Measurements from ENCODE around the gene ALG12. TPM values are rescaled to one million over a fixed set of nuclear protein-coding genes. Genes with fewer than 3 reads are reported as not detected.

Gene ALG12
- total RNA-seq, 1 donor from 2014 or later, result 18.7 TPM

GRCh38 chr22:49915610-49916009 lies 2.6 kb downstream of the ALG12 start:
- TF ChIP-seq CTCF (IDR thresholded peaks at IDR 0.05; ENCODE audit: insufficient read depth, low read length, severe bottlenecking), result no peak
- FAIRE-seq (no peak), DNase-seq (ENCODE audit: low read depth) (no peak)
- Histone ChIP-seq H3K27me3 (ENCODE audit: control insufficient read depth, insufficient read depth, low read length) (no peaks in the 10 kb centered on the region), H3K4me3 (ENCODE audit: low read depth, low read length) (no peak overlapping the region), H3K36me3 (ENCODE audit: control insufficient read depth, insufficient read depth, low read length) (peaks cover 7% of the 10 kb centered on the region)

GRCh38 chr22:49914256-49914655 lies 4.0 kb downstream of the ALG12 start:
- H3K27me3 ChIP-seq (ENCODE audit: control insufficient read depth, insufficient read depth, low read length), result no peaks in the 10 kb centered on the region
- no peak overlapping the region for H3K4me3 ChIP-seq (ENCODE audit: low read depth, low read length)
- peaks cover 7% of the 10 kb centered on the region for H3K36me3 ChIP-seq (ENCODE audit: control insufficient read depth, insufficient read depth, low read length)
- DNase-seq (ENCODE audit: low read depth) (no peak), FAIRE-seq (no peak)
- TF ChIP-seq CTCF (IDR thresholded peaks at IDR 0.05; ENCODE audit: insufficient read depth, low read length, severe bottlenecking), result no peak

DNA sequence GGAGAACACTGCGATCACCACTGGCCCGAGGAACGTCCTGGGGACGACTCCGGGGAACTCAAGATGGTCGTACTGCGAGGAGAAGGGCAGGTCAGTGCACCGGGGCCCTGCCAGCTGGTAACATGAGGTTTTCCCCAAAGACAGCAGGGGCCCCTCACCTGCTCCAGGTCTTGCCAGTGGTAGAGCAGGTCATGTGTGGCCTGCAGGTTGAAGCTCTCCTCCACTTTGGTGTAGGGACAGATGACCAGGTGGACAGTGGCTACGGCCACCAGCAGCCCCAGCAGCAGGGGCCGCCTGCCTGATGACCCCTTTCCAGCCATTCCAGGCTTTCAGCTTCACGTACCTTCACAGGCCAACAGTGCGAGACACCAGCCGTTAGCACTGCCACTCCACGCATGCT lies 4.8 kb downstream of the ALG12 start:
- Histone ChIP-seq H3K4me3 (ENCODE audit: low read depth, low read length) (no peak overlapping the region), H3K36me3 (ENCODE audit: control insufficient read depth, insufficient read depth, low read length) (peaks cover 10% of the 10 kb centered on the region), H3K27me3 (ENCODE audit: control insufficient read depth, insufficient read depth, low read length) (no peaks in the 10 kb centered on the region)
- FAIRE-seq, result no peak
- DNase-seq (ENCODE audit: low read depth), result no peak
- TF ChIP-seq CTCF (IDR thresholded peaks at IDR 0.05; ENCODE audit: insufficient read depth, low read length, severe bottlenecking), result no peak

GRCh38 chr22:49913026-49913425 lies 5.2 kb downstream of the ALG12 start:
- no peak for TF ChIP-seq CTCF (IDR thresholded peaks at IDR 0.05; ENCODE audit: insufficient read depth, low read length, severe bottlenecking)
- no peak for FAIRE-seq
- H3K27me3 ChIP-seq (ENCODE audit: control insufficient read depth, insufficient read depth, low read length), result no peaks in the 10 kb centered on the region
- H3K36me3 ChIP-seq (ENCODE audit: control insufficient read depth, insufficient read depth, low read length), result peaks cover 10% of the 10 kb centered on the region
- no peak for DNase-seq (ENCODE audit: low read depth)
- no peak overlapping the region for H3K4me3 ChIP-seq (ENCODE audit: low read depth, low read length)

DNA sequence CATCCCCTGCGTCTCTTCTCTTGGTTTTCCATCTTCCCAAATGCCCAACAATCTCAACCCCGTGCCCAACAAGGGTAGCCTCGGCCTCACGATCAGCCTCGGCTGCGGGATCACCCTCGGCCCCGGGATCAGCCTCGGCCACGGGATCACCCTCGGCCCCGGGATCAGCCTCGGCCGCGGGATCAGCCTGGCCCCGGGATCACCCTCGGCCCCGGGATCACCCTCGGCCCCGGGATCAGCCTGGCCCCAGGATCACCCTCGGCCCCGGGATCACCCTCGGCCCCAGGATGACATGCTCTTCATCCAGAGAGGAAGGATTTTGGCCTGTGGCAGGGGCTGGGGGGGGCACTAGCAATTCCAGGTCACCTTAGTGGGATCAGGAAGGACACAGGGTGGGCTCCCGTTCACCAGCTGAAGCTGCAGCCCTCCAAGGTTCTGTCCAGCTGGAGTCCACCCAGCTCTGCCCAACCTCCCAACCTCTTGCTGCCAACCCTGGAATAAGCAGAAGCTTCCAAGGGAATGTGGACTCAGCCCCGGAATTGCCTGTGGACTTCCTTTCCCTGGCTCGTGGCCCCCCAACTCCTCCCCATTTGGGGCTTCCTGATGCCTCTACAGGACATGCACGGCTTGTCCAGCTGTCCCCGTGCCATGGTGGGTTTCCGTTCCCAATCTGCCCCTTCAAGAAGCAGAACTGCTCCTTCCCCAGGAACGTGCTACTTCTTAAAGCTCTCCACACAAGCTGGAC lies 6.2 kb downstream of the ALG12 start:
- no peak for DNase-seq (ENCODE audit: low read depth)
- H3K4me3 ChIP-seq (ENCODE audit: low read depth, low read length), result no peak overlapping the region
- H3K36me3 ChIP-seq (ENCODE audit: control insufficient read depth, insufficient read depth, low read length), result peaks cover 16% of the 10 kb centered on the region
- no peaks in the 10 kb centered on the region for H3K27me3 ChIP-seq (ENCODE audit: control insufficient read depth, insufficient read depth, low read length)
- TF ChIP-seq CTCF (IDR thresholded peaks at IDR 0.05; ENCODE audit: insufficient read depth, low read length, severe bottlenecking), result no peak
- FAIRE-seq, result no peak

Measured in bronchial epithelial cell (primary cell).